Thymus (tissue), 11 donors: Measurements from ENCODE around the gene NTSR2. TPM values are rescaled to one million over a fixed set of nuclear protein-coding genes. Genes with fewer than 3 reads are reported as not detected.

Experiments used
- DNase-seq, 9 donors: peaks; one replicate each; pipeline ENCODE4 v3.0.0-alpha.2; 2013; ENCODE audit warnings: low spot score in 9 of 9, low read depth in 6 of 9, missing footprints in 1 of 9
- H3K27ac ChIP-seq, 2 donors: one replicate each; pipeline ENCODE4 v1.5.1; 2013; ENCODE audit warnings: control low read depth in 1 of 2, low read depth in 1 of 2, low read length in 1 of 2, mild to moderate bottlenecking in 1 of 2, moderate library complexity in 1 of 2
- H3K27me3 ChIP-seq, 2 donors: one replicate each; pipeline ENCODE4 v1.5.1; 2013; ENCODE audit warnings: low read length in 1 of 2; ENCODE audit not compliant: control insufficient read depth in 2 of 2, insufficient read depth in 1 of 2
- H3K36me3 ChIP-seq, 2 donors: one replicate each; pipeline ENCODE4 v1.5.1; 2013; ENCODE audit warnings: low read length in 1 of 2, mild to moderate bottlenecking in 1 of 2, moderate library complexity in 1 of 2; ENCODE audit not compliant: control insufficient read depth in 2 of 2, insufficient read depth in 2 of 2
- H3K4me1 ChIP-seq, 2 donors: one replicate each; pipeline ENCODE4 v1.5.1; 2013; ENCODE audit warnings: low read length in 2 of 2; ENCODE audit not compliant: control insufficient read depth in 2 of 2, insufficient read depth in 2 of 2
- H3K4me3 ChIP-seq, 2 donors: one replicate each; pipeline ENCODE4 v1.5.1; 2013; ENCODE audit warnings: low read length in 2 of 2, control low read depth in 1 of 2, mild to moderate bottlenecking in 1 of 2
- H3K9me3 ChIP-seq, 2 donors: one replicate each; pipeline ENCODE4 v1.5.1; 2013; ENCODE audit warnings: low read length in 1 of 2, mild to moderate bottlenecking in 1 of 2; ENCODE audit not compliant: control insufficient read depth in 2 of 2, insufficient read depth in 1 of 2
- WGBS: extraction: QIAGEN DNeasy Blood & Tissue Kit; methylation state at CpG from one replicate; pipeline ENCODE4 v1.1.7; 2013; 5-methylcytosine and 5-hydroxymethylcytosine counted together
- polyA plus RNA-seq: library from polyadenylated mRNA; stranded (reverse); fragments of 200-250 nt; gene quantifications from one replicate; pipeline ENCODE4 v1.2.3, GENCODE V29; 2013
- total RNA-seq: library from RNA; stranded (reverse); fragments of 120-200 nt; gene quantifications from one replicate; pipeline ENCODE4 v1.2.4, GENCODE V29; 2013
- donor health status: healthy.

NTSR2 gene
- total and polyA plus RNA-seq, 2 donors = 0.07 TPM; not detected in 1

DNA sequence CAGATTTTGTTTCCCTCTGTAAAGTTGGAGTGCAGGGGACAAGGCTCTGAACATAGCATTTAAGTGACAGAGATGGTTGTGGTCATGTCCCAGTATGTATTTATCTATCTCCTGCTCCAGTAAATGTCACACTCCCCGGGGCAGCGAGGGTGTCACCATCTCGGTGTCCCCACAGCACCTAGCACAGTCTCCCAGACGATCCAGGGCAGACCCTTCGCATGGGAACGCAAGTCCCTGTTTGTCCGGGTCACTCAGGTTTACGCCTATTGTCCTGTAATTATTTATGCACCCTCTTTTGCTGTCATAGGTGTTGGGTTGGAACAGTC is 12.6 kb upstream of the NTSR2 start:
- Histone ChIP-seq H3K27ac (no peak overlapping the region), H3K4me3 (no peak overlapping the region), H3K9me3 (no peaks in the 10 kb centered on the region), H3K36me3 (no peaks in the 10 kb centered on the region), H3K27me3 (peaks cover 5 to 32% of the 10 kb centered on the region in 2 donors), H3K4me1 (no peaks in the 10 kb centered on the region)
- WGBS = 96% methylated on average over 8 of the region's 8 CpGs
- no peak for DNase-seq

- Histone ChIP-seq H3K9me3 (no peaks in the 10 kb centered on the region), H3K4me3 (no peak overlapping the region), H3K4me1 (no peaks in the 10 kb centered on the region), H3K27ac (no peak overlapping the region), H3K27me3 (peaks cover 5 to 37% of the 10 kb centered on the region in 2 donors), H3K36me3 (no peaks in the 10 kb centered on the region)
- WGBS = 69% methylated on average over 31 of the region's 31 CpGs
- DNase-seq = peak in 5 of 9 donors; percentile 29 to 67 (median 44)
Observed at GRCh38 chr2:11681722-11682589, 12.0 kb upstream of the NTSR2 start.

- H3K27ac ChIP-seq = no peak overlapping the region
- peaks cover 5 to 45% of the 10 kb centered on the region in 2 donors for H3K27me3 ChIP-seq
- H3K4me3 ChIP-seq = no peak overlapping the region
- no peaks in the 10 kb centered on the region for H3K4me1 ChIP-seq
- H3K9me3 ChIP-seq = no peaks in the 10 kb centered on the region
- H3K36me3 ChIP-seq = no peaks in the 10 kb centered on the region
- DNase-seq = no peak
- 94% methylated on average over 15 of the region's 15 CpGs for WGBS
Observed at GRCh38 chr2:11680901-11681721, 11.1 kb upstream of the NTSR2 start.

DNA sequence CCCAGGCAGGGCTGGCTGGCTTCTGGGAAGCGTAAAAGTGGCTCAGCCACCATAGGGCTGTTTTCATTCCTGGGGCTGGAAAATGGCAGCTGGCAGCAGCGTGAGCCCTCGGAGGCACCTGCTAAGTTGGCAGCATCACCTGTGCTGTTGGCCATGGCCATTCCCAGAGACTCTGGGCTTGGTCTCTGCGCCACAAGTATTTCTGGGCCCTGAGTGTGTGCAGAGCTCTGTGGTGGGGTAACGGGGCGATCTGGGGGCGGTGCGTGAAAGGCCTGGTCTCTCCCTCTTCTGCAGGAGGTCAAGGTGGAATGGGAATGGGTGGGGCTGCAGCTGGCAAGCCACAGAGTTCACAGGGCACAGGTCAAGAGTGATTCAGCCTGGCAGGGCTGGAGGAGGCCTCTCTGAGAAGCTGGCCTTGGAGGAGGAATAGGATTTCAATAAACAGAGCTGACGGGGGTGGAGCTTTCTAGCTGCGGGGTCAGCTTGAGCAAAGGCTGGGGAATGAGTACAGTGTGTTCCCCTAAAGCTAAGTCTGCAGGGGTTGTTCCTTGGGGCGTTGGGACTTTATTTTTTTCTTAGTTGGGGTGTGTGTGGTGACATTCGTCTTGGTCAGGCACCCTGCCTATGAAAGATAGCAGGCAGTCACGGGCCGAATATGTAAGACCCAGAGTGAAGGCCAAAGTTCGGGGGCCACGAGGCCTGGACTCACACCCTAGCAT is 10.3 kb upstream of the NTSR2 start:
- DNase-seq = no peak
- Histone ChIP-seq H3K27ac (no peak overlapping the region), H3K4me3 (no peak overlapping the region), H3K27me3 (peaks cover 5 to 48% of the 10 kb centered on the region in 2 donors), H3K36me3 (no peaks in the 10 kb centered on the region), H3K9me3 (no peaks in the 10 kb centered on the region), H3K4me1 (no peaks in the 10 kb centered on the region)
- 95% methylated on average over 16 of the region's 16 CpGs for WGBS

- Histone ChIP-seq H3K27me3 (peaks cover 5 to 46% of the 10 kb centered on the region in 2 donors), H3K4me3 (no peak overlapping the region), H3K4me1 (no peaks in the 10 kb centered on the region), H3K9me3 (no peaks in the 10 kb centered on the region), H3K27ac (no peak overlapping the region), H3K36me3 (no peaks in the 10 kb centered on the region)
- DNase-seq = no peak
- WGBS = 91% methylated on average over 13 of the region's 13 CpGs
Observed at GRCh38 chr2:11679486-11680181, 9.6 kb upstream of the NTSR2 start.

- H3K36me3 ChIP-seq = no peaks in the 10 kb centered on the region
- no peak for DNase-seq
- 80% methylated on average over 7 of the region's 7 CpGs for WGBS
Observed at GRCh38 chr2:11679016-11679415, 9.0 kb upstream of the NTSR2 start.

GRCh38 chr2:11678306-11678960 is 8.4 kb upstream of the NTSR2 start:
- no peaks in the 10 kb centered on the region for H3K9me3 ChIP-seq
- no peaks in the 10 kb centered on the region for H3K36me3 ChIP-seq
- no peak for DNase-seq
- no peak overlapping the region for H3K4me3 ChIP-seq
- WGBS = 86% methylated on average over 14 of the region's 14 CpGs
- H3K27ac ChIP-seq = no peak overlapping the region
- H3K27me3 ChIP-seq = peaks cover 5 to 42% of the 10 kb centered on the region in 2 donors
- H3K4me1 ChIP-seq = no peaks in the 10 kb centered on the region

More at GRCh38 chr2:11679016-11679415, 9.0 kb upstream of the NTSR2 start:
- Histone ChIP-seq H3K27me3 (peaks cover 5 to 48% of the 10 kb centered on the region in 2 donors), H3K9me3 (no peaks in the 10 kb centered on the region), H3K4me1 (no peaks in the 10 kb centered on the region), H3K4me3 (no peak overlapping the region), H3K27ac (no peak overlapping the region)
